ENCODE measurements around the gene KLHDC8A. TPM values are rescaled to one million over a fixed set of nuclear protein-coding genes. Genes with fewer than 3 reads are reported as not detected.

KLHDC8A gene
- total and polyA plus RNA-seq, 2 of the 13 experiments (the other 11 are each of a cell fraction or from before 2014, with no cell fraction given): not detected

GRCh38 chr1:205317311-205317917 lies 39.3 kb downstream of the KLHDC8A start (continued):
- TF ChIP-seq PATZ1 (CRISPR knock-in tag; IDR thresholded peaks at IDR 0.05) (peak; percentile 70), FOXA3 (CRISPR knock-in tag; IDR thresholded peaks at IDR 0.05) (0 out of 2 replicates have a peak, but pooled peaks have one; percentile 30), NR2C2 (CRISPR knock-in tag; IDR thresholded peaks at IDR 0.05; ENCODE audit: borderline replicate concordance) (0 out of 2 replicates have a peak, but pooled peaks have one; percentile 11), RXRA (CRISPR knock-in tag; IDR thresholded peaks at IDR 0.05) (peak; percentile 40; the same call in 1 of the 2 replicates), FOXP4 (CRISPR knock-in tag; IDR thresholded peaks at IDR 0.05) (0 out of 2 replicates have a peak, but pooled peaks have one; percentile 32), ZNF510 (CRISPR knock-in tag; IDR thresholded peaks at IDR 0.05; ENCODE audit: low read depth) (no peak), ZNF331 (CRISPR knock-in tag; IDR thresholded peaks at IDR 0.05) (peak; percentile 63; the same call in 1 of the 2 replicates), ZNF605 (CRISPR knock-in tag; IDR thresholded peaks at IDR 0.05) (0 out of 2 replicates have a peak, but pooled peaks have one; percentile 8), RFXAP (CRISPR knock-in tag; IDR thresholded peaks at IDR 0.05; ENCODE audit: borderline replicate concordance) (no peak; the same call in 1 of the 2 replicates), KDM4B (CRISPR knock-in tag; IDR thresholded peaks at IDR 0.05) (0 out of 2 replicates have a peak, but pooled peaks have one; percentile 16)
- TF ChIP-seq, protein P1, sequence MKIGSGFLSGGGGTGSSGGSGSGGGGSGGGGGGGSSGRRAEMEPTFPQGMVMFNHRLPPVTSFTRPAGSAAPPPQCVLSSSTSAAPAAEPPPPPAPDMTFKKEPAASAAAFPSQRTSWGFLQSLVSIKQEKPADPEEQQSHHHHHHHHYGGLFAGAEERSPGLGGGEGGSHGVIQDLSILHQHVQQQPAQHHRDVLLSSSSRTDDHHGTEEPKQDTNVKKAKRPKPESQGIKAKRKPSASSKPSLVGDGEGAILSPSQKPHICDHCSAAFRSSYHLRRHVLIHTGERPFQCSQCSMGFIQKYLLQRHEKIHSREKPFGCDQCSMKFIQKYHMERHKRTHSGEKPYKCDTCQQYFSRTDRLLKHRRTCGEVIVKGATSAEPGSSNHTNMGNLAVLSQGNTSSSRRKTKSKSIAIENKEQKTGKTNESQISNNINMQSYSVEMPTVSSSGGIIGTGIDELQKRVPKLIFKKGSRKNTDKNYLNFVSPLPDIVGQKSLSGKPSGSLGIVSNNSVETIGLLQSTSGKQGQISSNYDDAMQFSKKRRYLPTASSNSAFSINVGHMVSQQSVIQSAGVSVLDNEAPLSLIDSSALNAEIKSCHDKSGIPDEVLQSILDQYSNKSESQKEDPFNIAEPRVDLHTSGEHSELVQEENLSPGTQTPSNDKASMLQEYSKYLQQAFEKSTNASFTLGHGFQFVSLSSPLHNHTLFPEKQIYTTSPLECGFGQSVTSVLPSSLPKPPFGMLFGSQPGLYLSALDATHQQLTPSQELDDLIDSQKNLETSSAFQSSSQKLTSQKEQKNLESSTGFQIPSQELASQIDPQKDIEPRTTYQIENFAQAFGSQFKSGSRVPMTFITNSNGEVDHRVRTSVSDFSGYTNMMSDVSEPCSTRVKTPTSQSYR (CRISPR knock-in tag; IDR thresholded peaks at IDR 0.05; ENCODE audit: borderline replicate concordance): peak; percentile 9; the same call in 1 of the 2 replicates

All from HepG2 (cell line).